Spinal cord (tissue), 10 donors: Measurements from ENCODE around the gene CNOT11. TPM values are rescaled to one million over a fixed set of nuclear protein-coding genes. Genes with fewer than 3 reads are reported as not detected.
"Not testable (repeated sequence)": the region's sequence is repeated elsewhere in the genome, so short reads cannot be mapped to it uniquely, and the experiment has no call there.

ENCODE experiments used
- DNase-seq, 6 donors: peaks; one replicate each; pipeline versions ENCODE4 v3.0.0 to v3.0.0-alpha.2; 2013 to 2015; ENCODE audit warnings: low spot score in 6 of 6, low read depth in 4 of 6
- H3K27ac ChIP-seq: one replicate; pipeline ENCODE4 v1.5.1; 2013; ENCODE audit warnings: low read depth, low read length, control low read depth
- H3K27me3 ChIP-seq: one replicate; pipeline ENCODE4 v1.6.1; 2013; ENCODE audit warnings: low read length; ENCODE audit not compliant: control insufficient read depth, insufficient read depth
- H3K36me3 ChIP-seq: one replicate; pipeline ENCODE4 v1.6.1; 2013; ENCODE audit warnings: low read length; ENCODE audit not compliant: control insufficient read depth, insufficient read depth
- H3K4me1 ChIP-seq: one replicate; pipeline ENCODE4 v1.6.1; 2013; ENCODE audit warnings: low read length; ENCODE audit not compliant: control insufficient read depth, insufficient read depth
- H3K4me3 ChIP-seq: one replicate; pipeline ENCODE4 v1.5.1; 2013; ENCODE audit warnings: low read depth, low read length, control low read depth
- H3K9me3 ChIP-seq: one replicate; pipeline ENCODE4 v1.6.1; 2013; ENCODE audit warnings: low read length; ENCODE audit not compliant: control insufficient read depth, insufficient read depth
- WGBS: methylation state at CpG from one replicate; pipeline ENCODE4 v1.1.5; 2013; ENCODE audit warnings: missing lambda C conversion rate; ENCODE audit not compliant: insufficient coverage; 5-methylcytosine and 5-hydroxymethylcytosine counted together
- polyA plus RNA-seq, 2 donors: library from polyadenylated mRNA; unstranded; fragments of 120-200 nt; gene quantifications; one replicate each; pipeline ENCODE4 v1.2.1, GENCODE V29; 2013; ENCODE audit not compliant: insufficient read length in 2 of 2
- total RNA-seq, 2 donors: library from RNA; depleted of rRNA in 1 of 2; stranded (reverse); fragments of 120-200 nt in 1 of 2; fragments of >200 nt in 1 of 2; gene quantifications; one replicate each; pipeline versions ENCODE4 v1.2.3 to v1.2.4, GENCODE V29; 2013 to 2014
- donor health status: healthy.

Gene CNOT11
- total and polyA plus RNA-seq, 4 donors = 18.6 to 42.5 (median 33.1) TPM

- H3K27me3 ChIP-seq = not testable (repeated sequence)
- 70% methylated on average over 2 of the region's 4 CpGs for WGBS
Measured at GRCh38 chr2:101244373-101244772, 8.3 kb upstream of the CNOT11 start.

GRCh38 chr2:101244899-101245298 is 7.8 kb upstream of the CNOT11 start:
- not testable (repeated sequence) for H3K27ac ChIP-seq, H3K9me3 ChIP-seq, DNase-seq, H3K27me3 ChIP-seq, H3K4me3 ChIP-seq, H3K36me3 ChIP-seq, H3K4me1 ChIP-seq
- 92% methylated on average over 7 of the region's 12 CpGs for WGBS

More at GRCh38 chr2:101244373-101244772, 8.3 kb upstream of the CNOT11 start:
- H3K4me1 ChIP-seq, H3K36me3 ChIP-seq, H3K4me3 ChIP-seq, DNase-seq, H3K9me3 ChIP-seq, H3K27ac ChIP-seq: not testable (repeated sequence)

- not testable (repeated sequence) for H3K27me3 ChIP-seq, H3K4me1 ChIP-seq, H3K9me3 ChIP-seq, H3K27ac ChIP-seq, H3K4me3 ChIP-seq, DNase-seq, H3K36me3 ChIP-seq
- WGBS = 90% methylated on average over 2 of the region's 5 CpGs
Measured at GRCh38 chr2:101245468-101245867, 7.2 kb upstream of the CNOT11 start.

- not testable (repeated sequence) for DNase-seq, H3K4me1 ChIP-seq, H3K9me3 ChIP-seq, H3K4me3 ChIP-seq, H3K36me3 ChIP-seq, H3K27me3 ChIP-seq, H3K27ac ChIP-seq
- 80% methylated on average over 3 of the region's 5 CpGs for WGBS
Measured at GRCh38 chr2:101248756-101249155, 3.9 kb upstream of the CNOT11 start.

GRCh38 chr2:101249826-101250225 is 2.9 kb upstream of the CNOT11 start:
- Histone ChIP-seq H3K27me3 (no peaks in the 10 kb centered on the region), H3K9me3 (no peaks in the 10 kb centered on the region), H3K36me3 (no peaks in the 10 kb centered on the region), H3K4me3 (no peak overlapping the region), H3K4me1 (peaks cover 11% of the 10 kb centered on the region), H3K27ac (no peak overlapping the region)
- DNase-seq = no peak
- WGBS = 61% methylated on average over 4 of the region's 5 CpGs

GRCh38 chr2:101251246-101251781 is 1.4 kb upstream of the CNOT11 start:
- H3K27ac ChIP-seq, H3K27me3 ChIP-seq, DNase-seq, H3K4me3 ChIP-seq, H3K36me3 ChIP-seq, H3K9me3 ChIP-seq: not testable (repeated sequence)
- peaks cover 15% of the 10 kb centered on the region for H3K4me1 ChIP-seq
- WGBS = 73% methylated on average over 7 of the region's 10 CpGs

GRCh38 chr2:101251844-101252407 is 760 bp upstream of the CNOT11 start:
- Histone ChIP-seq H3K4me1 (peaks cover 15% of the 10 kb centered on the region), H3K36me3 (peaks cover 4% of the 10 kb centered on the region), H3K9me3 (no peaks in the 10 kb centered on the region), H3K27ac (peak overlapping the region; percentile 88), H3K4me3 (peak overlapping the region; percentile 79), H3K27me3 (no peaks in the 10 kb centered on the region)
- 36% methylated on average over 11 of the region's 16 CpGs for WGBS
- DNase-seq = peak in 2 of 6 donors; percentile 9 to 79

GRCh38 chr2:101253013-101253702 is 472 bp downstream of the CNOT11 start:
- peak overlapping the region; percentile 15 for H3K27ac ChIP-seq
- H3K36me3 ChIP-seq = peaks cover 4% of the 10 kb centered on the region
- H3K4me1 ChIP-seq = peaks cover 15% of the 10 kb centered on the region
- peak overlapping the region; percentile 79 for H3K4me3 ChIP-seq
- H3K9me3 ChIP-seq = no peaks in the 10 kb centered on the region
- DNase-seq = peak in 3 of 6 donors; percentile 15 to 72 (median 25)
- no peaks in the 10 kb centered on the region for H3K27me3 ChIP-seq
- WGBS = under 1% methylated on average over 59 of the region's 65 CpGs

- 35% methylated on average over 10 of the region's 17 CpGs for WGBS
- Histone ChIP-seq H3K4me3 (peak overlapping the region; percentile 79), H3K27ac (no peak overlapping the region), H3K36me3 (peaks cover 9% of the 10 kb centered on the region), H3K27me3 (no peaks in the 10 kb centered on the region), H3K9me3 (no peaks in the 10 kb centered on the region), H3K4me1 (peaks cover 15% of the 10 kb centered on the region)
- DNase-seq = peak in 1 of 6 donors; percentile 4
Measured at GRCh38 chr2:101253703-101254450, 1.2 kb downstream of the CNOT11 start.
